ENCODE data around the gene SLC6A18.
"Not testable (repeated sequence)": the region's sequence is repeated elsewhere in the genome, so short reads cannot be mapped to it uniquely, and the experiment has no call there.

DNA sequence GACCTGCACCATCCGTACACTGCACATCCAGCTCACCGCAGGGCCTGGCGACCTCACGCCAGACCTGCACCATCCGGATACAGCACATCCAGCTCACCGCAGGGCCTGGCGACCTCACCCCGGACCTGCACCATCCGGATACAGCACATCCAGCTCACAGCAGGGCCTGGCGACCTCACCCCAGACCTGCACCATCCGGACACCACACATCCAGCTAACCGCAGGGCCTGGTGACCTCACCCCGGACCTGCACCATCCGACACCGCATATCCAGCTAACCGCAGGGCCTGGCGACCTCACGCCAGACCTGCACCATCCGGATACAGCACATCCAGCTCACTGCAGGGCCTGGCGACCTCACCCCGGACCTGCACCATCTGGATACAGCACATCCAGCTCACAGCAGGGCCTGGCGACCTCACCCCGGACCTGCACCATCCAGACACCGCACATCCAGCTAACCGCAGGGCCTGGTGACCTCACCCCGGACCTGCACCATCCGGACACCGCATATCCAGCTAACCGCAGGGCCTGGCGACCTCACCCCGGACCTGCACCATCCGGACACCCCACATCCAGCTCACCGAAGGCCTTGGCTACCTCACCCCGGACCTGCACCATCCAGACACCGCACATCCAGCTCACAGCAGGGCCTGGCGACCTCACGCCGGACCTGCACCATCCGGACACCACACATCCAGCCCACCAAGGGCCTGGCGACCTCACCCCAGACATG, 58.0 kb downstream of the SLC6A18 start:
- TF ChIP-seq POLR2AphosphoS5 (IDR thresholded peaks at IDR 0.05; ENCODE audit: borderline replicate concordance, low read depth, low read length); EZH2 (IDR thresholded peaks at IDR 0.05): not testable (repeated sequence)

All from SK-N-MC (cell line).